HUES6 (cell line): ENCODE data around the gene IFFO2.
A peak's percentile ranks its signal among the peaks of the same experiment; 100 is the strongest.

ENCODE experiments used
- H3K27ac ChIP-seq: 2 replicates; pipeline ENCODE4 v1.7.0; 2013; ENCODE audit warnings: low read depth, mild to moderate bottlenecking, low read length, inconsistent platforms
- H3K27me3 ChIP-seq: 2 replicates; pipeline ENCODE4 v1.6.1; 2013; ENCODE audit warnings: low read length; ENCODE audit not compliant: control insufficient read depth, insufficient read depth
- H3K36me3 ChIP-seq: 2 replicates; pipeline ENCODE4 v1.6.1; 2013; ENCODE audit warnings: low read length; ENCODE audit not compliant: control insufficient read depth, insufficient read depth
- H3K4me1 ChIP-seq: 2 replicates; pipeline ENCODE4 v1.6.1; 2013; ENCODE audit warnings: low read length; ENCODE audit not compliant: control insufficient read depth, insufficient read depth
- H3K4me3 ChIP-seq: 2 replicates; pipeline ENCODE4 v1.5.1; 2013; ENCODE audit warnings: low read depth, low read length
- H3K9ac ChIP-seq: one replicate; pipeline ENCODE4 v1.6.1; 2013; ENCODE audit warnings: mild to moderate bottlenecking, low read length
- H3K9me3 ChIP-seq: 2 replicates; pipeline ENCODE4 v1.6.1; 2013; ENCODE audit warnings: low read depth, low read length; ENCODE audit not compliant: control insufficient read depth, insufficient read depth

Gene IFFO2

DNA sequence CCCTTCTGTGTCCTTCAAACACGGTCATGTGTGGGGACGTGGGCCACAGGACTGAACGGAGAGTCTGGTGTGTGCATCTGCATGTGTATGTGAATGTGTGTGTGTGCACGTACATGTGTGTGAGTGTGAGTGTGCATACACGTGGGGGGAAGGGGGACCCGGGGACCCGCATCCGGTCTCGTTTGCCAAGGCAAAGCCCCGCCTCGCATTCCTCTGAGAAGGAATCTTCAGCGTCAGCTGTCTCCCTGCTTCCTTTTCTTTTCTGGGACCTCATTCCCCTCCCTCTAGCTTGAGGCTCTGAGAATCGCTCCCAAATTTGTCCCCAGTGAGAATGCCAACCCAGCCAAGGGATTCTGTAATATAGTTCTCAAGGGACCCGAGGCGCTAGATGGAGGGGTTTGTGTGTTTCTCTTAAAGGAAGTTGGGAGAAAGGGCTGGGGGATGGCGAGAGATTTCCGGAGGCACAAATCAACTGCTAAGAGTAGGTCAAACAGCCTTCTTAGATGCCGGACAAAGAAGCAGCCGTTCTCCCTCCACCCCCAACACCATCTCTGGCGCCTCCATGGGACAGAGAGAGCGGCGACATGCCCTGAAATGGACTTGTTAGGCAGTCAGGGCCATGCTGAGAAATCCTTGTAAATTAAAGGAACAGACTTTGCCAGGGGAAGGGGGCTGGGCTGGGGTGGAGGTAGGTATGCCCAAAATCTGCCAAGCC, 6.6 kb downstream of the IFFO2 start:
- H3K36me3 ChIP-seq, result 0 out of 2 replicates have a peak, but pooled peaks cover 3% of the 10 kb centered on the region
- H3K9me3 ChIP-seq, result no peaks in the 10 kb centered on the region
- peaks cover 2% of the 10 kb centered on the region; the same call in 1 of the 2 replicates for H3K27me3 ChIP-seq
- H3K9ac ChIP-seq, result peak overlapping the region; percentile 53
- H3K4me1 ChIP-seq, result peaks cover 60% of the 10 kb centered on the region
- H3K27ac ChIP-seq, result peak overlapping the region; percentile 48; the same call in 1 of the 2 replicates
- peak overlapping the region; percentile 10; the same call in 1 of the 2 replicates for H3K4me3 ChIP-seq

DNA sequence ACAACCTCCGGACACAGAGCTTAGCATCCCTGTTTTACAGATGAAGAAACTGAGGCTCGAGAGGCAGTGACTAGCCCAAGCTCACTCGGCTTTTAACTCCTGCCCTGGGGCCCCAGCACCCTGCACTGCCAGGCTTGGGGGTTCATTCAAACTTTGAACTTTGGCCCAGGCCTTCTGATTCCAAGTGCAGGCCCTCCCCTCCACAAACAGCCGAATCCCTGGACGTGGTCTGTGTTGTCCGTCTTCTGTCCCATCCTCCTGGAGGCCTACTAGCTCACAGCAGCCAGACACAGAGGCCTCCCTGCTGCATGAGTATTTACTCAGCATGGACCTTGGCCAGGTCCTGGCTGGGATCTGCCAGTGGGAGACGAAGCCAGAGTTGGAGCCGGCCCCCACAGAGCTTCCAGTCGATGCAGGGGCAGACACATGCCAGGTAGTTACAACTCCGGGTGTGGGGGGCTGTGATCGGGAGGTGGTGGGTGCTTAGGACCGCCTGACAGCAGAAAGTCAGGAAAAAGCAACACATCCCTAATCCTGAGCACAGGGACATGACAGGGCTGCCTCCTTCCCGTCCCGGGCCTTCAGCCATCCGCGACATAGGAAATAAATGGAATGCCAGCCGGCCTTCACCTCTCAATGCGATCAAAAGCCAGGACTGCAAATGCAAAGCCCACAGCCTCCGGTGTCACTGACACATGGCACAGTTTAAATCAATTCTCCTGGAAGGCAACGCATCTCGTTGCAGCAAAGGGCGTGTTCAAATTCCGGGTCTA, 7.4 kb downstream of the IFFO2 start:
- Histone ChIP-seq H3K4me1 (peaks cover 57% of the 10 kb centered on the region), H3K27me3 (no peaks in the 10 kb centered on the region), H3K27ac (peak overlapping the region; percentile 48; the same call in 1 of the 2 replicates), H3K9me3 (no peaks in the 10 kb centered on the region), H3K9ac (peak overlapping the region; percentile 53), H3K36me3 (0 out of 2 replicates have a peak, but pooled peaks cover 3% of the 10 kb centered on the region), H3K4me3 (peak overlapping the region; percentile 10; the same call in 1 of the 2 replicates)

DNA sequence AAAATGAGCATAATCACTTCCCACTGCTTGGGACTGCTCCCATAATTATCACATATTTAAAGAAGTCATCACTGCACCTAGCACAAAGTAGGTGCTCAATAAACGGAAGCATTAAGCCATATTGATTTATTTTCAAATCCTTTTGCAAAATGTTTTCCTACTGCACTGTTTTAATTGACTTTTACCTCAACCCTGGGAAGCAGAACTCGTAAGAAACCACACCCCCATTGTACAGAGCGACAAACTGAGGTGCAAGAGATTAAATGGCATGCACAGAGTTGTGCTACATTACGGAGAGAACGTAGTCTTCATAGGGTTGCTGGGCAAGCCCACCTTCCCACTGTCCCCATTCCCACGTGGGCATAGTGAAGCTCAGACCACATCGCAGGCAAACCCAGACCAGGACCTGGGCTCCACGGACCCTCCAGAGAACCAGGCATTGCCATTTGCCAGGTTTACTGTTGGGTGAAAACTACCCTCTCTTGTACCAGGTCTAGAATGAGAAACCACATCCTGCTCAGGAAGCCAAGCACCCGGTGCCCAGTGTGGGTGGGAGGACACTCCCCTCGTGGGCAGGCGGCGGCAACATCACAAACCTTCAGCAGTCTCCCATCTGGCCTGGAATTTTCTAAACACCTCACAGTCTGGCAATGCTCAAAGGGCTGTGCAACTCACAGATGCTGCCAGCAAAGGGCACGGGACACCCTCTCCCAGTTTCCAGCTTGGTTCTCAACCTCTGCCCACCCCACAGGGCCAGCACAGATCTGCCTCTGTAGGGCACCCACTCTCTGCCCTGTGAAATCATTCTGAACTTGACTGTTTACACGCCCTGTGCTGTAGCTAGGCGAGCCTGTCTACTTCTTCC, 8.2 kb downstream of the IFFO2 start:
- Histone ChIP-seq H3K36me3 (0 out of 2 replicates have a peak, but pooled peaks cover 3% of the 10 kb centered on the region), H3K27me3 (no peaks in the 10 kb centered on the region), H3K9ac (no peak overlapping the region), H3K9me3 (no peaks in the 10 kb centered on the region), H3K27ac (no peak overlapping the region), H3K4me1 (peaks cover 53% of the 10 kb centered on the region), H3K4me3 (no peak overlapping the region)

DNA sequence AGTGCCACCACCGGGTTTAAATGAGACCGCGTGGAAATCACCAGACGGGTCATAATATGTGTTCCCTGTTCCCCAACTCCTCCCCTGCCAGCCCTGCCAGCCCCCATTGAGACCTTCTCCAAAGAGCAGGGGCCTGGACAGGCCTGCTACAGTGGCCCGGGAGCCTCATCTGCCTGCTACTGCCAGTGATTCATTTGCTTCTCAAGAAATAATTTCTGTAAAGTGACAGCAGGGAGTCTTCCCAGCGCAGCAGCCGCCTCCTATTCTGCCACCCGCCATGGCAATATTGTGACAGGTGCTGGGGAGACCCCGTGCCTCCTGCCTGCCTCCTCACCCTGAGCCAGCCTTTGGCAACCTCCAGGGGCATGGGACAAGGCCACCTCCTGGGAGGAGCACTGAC, 8.9 kb downstream of the IFFO2 start:
- no peaks in the 10 kb centered on the region for H3K27me3 ChIP-seq
- no peak overlapping the region for H3K4me3 ChIP-seq
- peaks cover 53% of the 10 kb centered on the region for H3K4me1 ChIP-seq
- H3K36me3 ChIP-seq, result no peaks in the 10 kb centered on the region
- no peak overlapping the region for H3K27ac ChIP-seq
- H3K9ac ChIP-seq, result no peak overlapping the region
- no peaks in the 10 kb centered on the region for H3K9me3 ChIP-seq

DNA sequence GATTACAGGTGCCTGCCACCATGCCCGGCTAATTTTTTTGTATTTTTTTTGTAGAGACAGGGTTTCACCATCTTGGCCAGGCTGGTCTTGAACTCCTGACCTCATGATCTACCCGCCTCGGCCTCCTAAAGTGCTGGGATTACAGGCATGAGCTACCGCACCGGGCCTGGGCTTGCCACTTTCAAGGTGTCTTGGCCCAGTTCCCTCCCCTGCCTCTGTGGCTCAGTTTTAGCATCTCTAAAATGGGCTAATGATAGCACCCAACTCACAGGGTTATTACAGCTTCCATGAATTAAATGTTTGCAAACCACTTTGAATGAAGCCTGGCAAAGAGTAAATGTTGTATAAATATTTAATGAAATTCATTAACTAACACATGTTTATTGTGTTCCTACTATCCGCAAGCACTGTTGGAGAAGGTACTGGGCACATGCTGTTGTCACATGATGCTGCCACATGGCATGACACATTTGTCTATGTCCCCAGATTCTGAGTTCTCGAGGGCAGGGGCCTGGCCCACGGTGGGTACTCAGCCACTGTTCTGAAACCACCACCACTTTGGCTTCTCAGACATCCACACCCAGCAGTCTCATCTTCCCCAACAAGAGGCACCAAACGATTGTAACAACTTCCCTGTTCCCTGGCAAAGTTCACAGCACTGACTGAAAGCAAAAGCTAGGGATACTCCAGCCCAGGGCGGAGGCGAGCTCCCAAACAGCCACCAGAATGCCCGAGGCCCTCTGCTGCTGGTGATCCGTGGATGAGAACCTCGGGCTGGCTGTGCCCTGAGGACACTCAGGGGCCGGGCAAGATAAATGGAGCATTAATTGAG, 9.7 kb downstream of the IFFO2 start:
- Histone ChIP-seq H3K27ac (no peak overlapping the region), H3K27me3 (no peaks in the 10 kb centered on the region), H3K36me3 (no peaks in the 10 kb centered on the region), H3K4me3 (no peak overlapping the region), H3K4me1 (peaks cover 58% of the 10 kb centered on the region), H3K9ac (no peak overlapping the region), H3K9me3 (no peaks in the 10 kb centered on the region)

DNA sequence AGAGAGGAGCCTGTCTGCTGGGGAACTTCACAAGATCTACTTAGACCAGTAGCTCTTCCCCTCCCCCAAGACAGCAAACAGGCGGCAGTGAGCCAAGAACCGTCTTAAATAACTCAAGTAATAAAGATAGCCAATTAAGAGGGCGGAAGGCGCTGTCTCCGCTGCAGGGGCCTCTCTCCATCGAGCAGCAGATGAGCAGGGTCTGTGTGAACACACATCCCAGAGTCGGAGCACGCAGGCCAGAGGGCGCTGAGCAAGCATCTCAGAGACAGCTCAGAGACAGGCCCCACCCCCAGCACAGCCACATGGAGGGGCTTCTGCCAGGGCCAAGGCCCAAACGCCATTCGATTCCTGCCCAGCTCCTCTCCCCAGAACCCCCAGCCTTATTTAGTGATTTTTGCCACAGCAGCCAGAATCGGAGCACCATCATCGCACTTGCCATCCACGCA, 11.1 kb downstream of the IFFO2 start:
- Histone ChIP-seq H3K4me3 (no peak overlapping the region), H3K9me3 (no peaks in the 10 kb centered on the region), H3K27ac (no peak overlapping the region), H3K27me3 (no peaks in the 10 kb centered on the region), H3K9ac (no peak overlapping the region), H3K36me3 (no peaks in the 10 kb centered on the region), H3K4me1 (peaks cover 58% of the 10 kb centered on the region)

DNA sequence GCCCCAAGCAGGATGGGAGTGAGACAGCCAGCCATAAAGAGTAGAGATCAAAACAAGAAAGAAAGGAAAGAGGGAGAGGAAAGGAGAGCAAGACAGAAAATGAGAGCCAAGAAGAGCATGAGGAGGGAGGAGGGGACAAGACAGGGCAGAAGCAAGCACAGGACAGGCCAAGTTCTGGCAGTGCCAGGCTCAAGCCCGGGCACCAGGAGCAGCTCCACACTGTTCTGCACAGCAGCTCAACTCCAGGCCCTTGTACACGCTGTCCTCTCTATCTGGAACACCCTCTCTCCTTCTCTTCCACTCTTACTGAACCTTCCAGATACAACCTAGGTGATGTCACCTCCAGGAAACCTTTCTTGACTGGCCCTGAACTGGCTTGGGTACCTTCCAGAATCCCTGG, 11.7 kb downstream of the IFFO2 start:
- H3K27ac ChIP-seq, result no peak overlapping the region
- H3K36me3 ChIP-seq, result no peaks in the 10 kb centered on the region
- H3K4me1 ChIP-seq, result peaks cover 57% of the 10 kb centered on the region
- H3K27me3 ChIP-seq, result no peaks in the 10 kb centered on the region
- no peak overlapping the region for H3K9ac ChIP-seq
- no peak overlapping the region for H3K4me3 ChIP-seq
- no peaks in the 10 kb centered on the region for H3K9me3 ChIP-seq

DNA sequence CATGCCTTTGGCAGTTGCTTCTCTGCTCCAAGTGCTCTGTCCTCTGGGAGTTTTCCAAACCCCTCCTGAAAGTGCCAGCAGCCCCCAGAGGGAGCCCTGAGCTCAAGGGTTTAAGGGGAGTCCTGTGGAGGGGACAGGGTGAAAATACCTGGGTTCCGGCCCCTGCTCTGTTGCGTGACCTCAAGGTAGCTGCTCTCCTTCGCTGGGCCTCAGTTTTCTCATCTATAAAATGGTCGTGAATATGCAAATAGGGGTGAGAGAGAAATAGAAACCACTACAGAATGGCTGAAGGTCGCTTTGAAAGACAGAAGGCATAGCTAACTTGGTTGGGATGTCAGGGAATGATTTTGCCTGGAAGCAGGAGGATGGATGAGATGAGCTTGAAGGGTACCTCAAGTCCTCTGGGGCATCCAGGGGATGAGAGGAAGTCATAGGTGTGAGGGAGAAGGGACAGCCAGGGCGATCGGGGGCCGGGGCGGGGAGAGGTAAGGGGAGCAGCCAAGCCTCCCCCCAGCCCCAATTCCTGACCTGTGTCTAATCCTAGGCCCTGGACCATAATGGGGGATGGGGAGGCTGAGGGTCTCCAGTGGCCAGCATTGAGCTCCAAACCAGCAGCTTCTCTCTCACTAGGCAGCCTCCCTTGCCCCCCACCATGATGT, 12.4 kb downstream of the IFFO2 start:
- Histone ChIP-seq H3K27me3 (no peaks in the 10 kb centered on the region), H3K9ac (no peak overlapping the region), H3K4me3 (no peak overlapping the region), H3K27ac (no peak overlapping the region), H3K9me3 (no peaks in the 10 kb centered on the region), H3K4me1 (peaks cover 55% of the 10 kb centered on the region), H3K36me3 (no peaks in the 10 kb centered on the region)

DNA sequence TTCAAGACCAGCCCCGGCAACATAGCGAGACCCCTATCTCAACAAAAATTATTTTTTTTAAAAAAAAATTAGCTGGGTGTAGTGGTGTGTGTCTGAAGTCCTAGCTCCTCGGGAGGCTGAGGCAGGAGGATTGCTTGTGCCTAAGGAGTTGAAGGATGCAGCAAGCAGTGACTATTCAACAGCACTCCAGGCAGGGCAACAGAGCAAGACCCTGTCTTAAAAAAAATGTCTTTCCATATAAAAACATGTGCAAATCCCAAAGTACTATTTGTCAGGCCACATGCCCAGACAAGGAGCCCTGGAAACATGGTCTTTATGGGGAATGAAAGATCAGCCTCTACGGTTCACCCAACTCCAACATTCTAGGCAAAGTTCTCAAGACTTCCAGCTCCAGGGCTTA, 13.3 kb downstream of the IFFO2 start:
- Histone ChIP-seq H3K9ac (no peak overlapping the region), H3K27ac (no peak overlapping the region), H3K27me3 (no peaks in the 10 kb centered on the region), H3K4me3 (no peak overlapping the region), H3K9me3 (no peaks in the 10 kb centered on the region), H3K4me1 (peaks cover 57% of the 10 kb centered on the region), H3K36me3 (no peaks in the 10 kb centered on the region)

DNA sequence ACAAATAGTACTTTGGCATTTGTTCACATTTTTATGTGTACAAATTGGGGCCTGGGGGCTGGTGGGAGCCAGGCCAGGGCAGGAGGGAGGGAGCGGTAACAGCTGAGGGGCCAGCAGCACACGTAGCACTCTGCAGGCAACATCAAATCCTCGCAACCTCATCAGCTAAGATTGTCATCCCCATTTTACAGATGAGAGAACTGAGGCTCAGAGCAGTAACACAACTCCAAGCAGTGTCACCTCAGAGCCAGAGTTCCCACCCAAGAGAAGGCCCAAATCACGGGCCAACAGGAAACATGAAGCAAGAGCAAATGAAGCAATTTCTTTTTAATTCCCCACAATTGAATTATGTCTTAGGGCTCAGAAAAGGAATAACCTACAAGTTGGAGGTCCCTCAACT, 14.1 kb downstream of the IFFO2 start:
- Histone ChIP-seq H3K27ac (no peak overlapping the region), H3K9me3 (no peaks in the 10 kb centered on the region), H3K4me3 (no peak overlapping the region), H3K9ac (no peak overlapping the region), H3K36me3 (no peaks in the 10 kb centered on the region), H3K4me1 (peaks cover 62% of the 10 kb centered on the region), H3K27me3 (no peaks in the 10 kb centered on the region)
